HG02981 (cell line): ENCODE measurements around the gene DAZ4.
"Not testable (repeated sequence)": the region's sequence is repeated elsewhere in the genome, so short reads cannot be mapped to it uniquely, and the experiment has no call there.

Source experiments
- ATAC-seq: cut with Tn5 transposase; IDR thresholded peaks from one replicate; pipeline ENCODE4 v1.9.1; 2021; ENCODE audit warnings: mild to moderate bottlenecking, moderate library complexity; ENCODE audit not compliant: unreplicated experiment

DAZ4 gene, protein sequence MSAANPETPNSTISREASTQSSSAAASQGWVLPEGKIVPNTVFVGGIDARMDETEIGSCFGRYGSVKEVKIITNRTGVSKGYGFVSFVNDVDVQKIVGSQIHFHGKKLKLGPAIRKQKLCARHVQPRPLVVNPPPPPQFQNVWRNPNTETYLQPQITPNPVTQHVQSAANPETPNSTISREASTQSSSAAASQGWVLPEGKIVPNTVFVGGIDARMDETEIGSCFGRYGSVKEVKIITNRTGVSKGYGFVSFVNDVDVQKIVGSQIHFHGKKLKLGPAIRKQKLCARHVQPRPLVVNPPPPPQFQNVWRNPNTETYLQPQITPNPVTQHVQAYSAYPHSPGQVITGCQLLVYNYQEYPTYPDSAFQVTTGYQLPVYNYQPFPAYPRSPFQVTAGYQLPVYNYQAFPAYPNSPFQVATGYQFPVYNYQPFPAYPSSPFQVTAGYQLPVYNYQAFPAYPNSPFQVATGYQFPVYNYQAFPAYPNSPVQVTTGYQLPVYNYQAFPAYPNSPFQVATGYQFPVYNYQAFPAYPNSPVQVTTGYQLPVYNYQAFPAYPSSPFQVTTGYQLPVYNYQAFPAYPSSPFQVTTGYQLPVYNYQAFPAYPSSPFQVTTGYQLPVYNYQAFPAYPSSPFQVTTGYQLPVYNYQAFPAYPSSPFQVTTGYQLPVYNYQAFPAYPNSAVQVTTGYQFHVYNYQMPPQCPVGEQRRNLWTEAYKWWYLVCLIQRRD

DNA sequence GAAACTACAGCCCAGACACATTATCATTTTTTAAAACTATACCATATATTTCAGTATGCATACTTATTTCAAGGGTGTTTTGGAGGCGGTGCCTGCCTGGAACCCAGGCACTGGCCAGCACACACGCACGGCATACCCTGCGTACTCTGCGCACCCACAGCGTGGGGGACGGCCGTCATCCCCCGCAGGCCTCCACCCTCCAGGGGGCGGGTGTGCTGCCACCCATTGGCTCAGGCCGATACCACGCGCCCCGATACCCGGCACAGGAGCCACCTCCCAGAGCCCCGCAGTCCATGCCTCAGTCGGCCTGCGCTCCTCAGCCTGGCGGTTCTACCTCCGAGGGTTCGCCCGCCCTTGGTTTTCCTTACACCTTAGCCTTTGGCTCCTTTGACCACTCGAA is at the start of gene DAZ4:
Gene DAZ4 (plus strand): TSS at position 301 of the 400 bp plus-strand sequence. CDS start 208 bp downstream, outside the sequence.
- ATAC-seq, result not testable (repeated sequence)

GRCh38 chrY:24813293-24813692 is 20.4 kb upstream of the DAZ4 start, which contains the start of gene DAZ3:
TSS of gene DAZ3 (minus strand) at chrY:24813393. CDS start at chrY:24813185, 208 bp downstream.
- ATAC-seq, result not testable (repeated sequence)

DNA sequence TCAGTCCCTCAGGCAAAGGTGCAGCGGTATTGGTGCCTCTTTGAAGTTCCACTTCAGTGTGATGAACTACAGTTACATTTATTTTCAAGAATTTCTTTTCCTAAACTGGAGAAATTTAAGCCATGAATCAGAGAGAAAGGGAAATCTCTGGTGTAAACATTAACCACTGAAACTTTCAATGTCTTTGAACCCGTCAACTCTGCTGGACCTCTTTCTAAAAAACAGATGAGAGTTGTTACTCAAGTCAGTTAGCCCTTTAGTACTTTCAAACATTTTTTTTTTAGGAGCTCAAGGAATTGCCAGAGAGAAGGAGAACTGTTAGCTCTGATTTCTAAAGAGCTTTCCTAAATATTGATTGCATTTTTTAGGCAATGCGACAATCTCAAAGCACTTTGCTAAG is 11.9 kb upstream of the DAZ4 start:
- not testable (repeated sequence) for ATAC-seq

- not testable (repeated sequence) for ATAC-seq
Observed at GRCh38 chrY:24824184-24824879, 9.4 kb upstream of the DAZ4 start.

DNA sequence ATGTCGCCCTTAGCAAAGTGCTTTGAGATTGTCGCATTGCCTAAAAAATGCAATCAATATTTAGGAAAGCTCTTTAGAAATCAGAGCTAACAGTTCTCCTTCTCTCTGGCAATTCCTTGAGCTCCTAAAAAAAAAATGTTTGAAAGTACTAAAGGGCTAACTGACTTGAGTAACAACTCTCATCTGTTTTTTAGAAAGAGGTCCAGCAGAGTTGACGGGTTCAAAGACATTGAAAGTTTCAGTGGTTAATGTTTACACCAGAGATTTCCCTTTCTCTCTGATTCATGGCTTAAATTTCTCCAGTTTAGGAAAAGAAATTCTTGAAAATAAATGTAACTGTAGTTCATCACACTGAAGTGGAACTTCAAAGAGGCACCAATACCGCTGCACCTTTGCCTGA is 8.7 kb upstream of the DAZ4 start:
- ATAC-seq, result not testable (repeated sequence)
